IgD-negative memory B cell (primary cell): ENCODE measurements around the gene DARS1. TPM values are rescaled to one million over a fixed set of nuclear protein-coding genes. Genes with fewer than 3 reads are reported as not detected.
"Not testable (repeated sequence)": the region's sequence is repeated elsewhere in the genome, so short reads cannot be mapped to it uniquely, and the experiment has no call there.

Experiments used
- H3K27ac Mint-ChIP-seq, 3 donors: one replicate each; pipeline ENCODE4 v1.8.0; 2020 to 2022; ENCODE audit warnings: mild to moderate bottlenecking in 3 of 3, mixed read lengths in 3 of 3, moderate library complexity in 1 of 3
- H3K27me3 Mint-ChIP-seq: one replicate; pipeline ENCODE4 v1.8.0; 2021; ENCODE audit warnings: mixed read lengths
- H3K36me3 Mint-ChIP-seq: one replicate; pipeline ENCODE4 v1.8.0; 2020; ENCODE audit warnings: mild to moderate bottlenecking, mixed read lengths
- H3K4me1 Mint-ChIP-seq, 3 donors: one replicate each; pipeline ENCODE4 v1.8.0; 2020 to 2022; ENCODE audit warnings: mixed read lengths in 3 of 3, mild to moderate bottlenecking in 1 of 3
- H3K4me3 Mint-ChIP-seq, 4 donors: one replicate each; pipeline ENCODE4 v1.8.0; 2020 to 2022; ENCODE audit warnings: mild to moderate bottlenecking in 4 of 4, mixed read lengths in 4 of 4, moderate library complexity in 3 of 4
- H3K9me3 Mint-ChIP-seq, 3 donors: one replicate each; pipeline ENCODE4 v1.8.0; 2020 to 2021; ENCODE audit warnings: mixed read lengths in 3 of 3, mild to moderate bottlenecking in 1 of 3
- polyA plus RNA-seq: library from polyadenylated mRNA; unstranded; fragments of 300-500 nt; fragmentation: Illumina TruSeq; gene quantifications from one replicate; pipeline ENCODE4 v1.2.3, GENCODE V29; 2021

Gene DARS1
- polyA plus RNA-seq, 1 donor from 2014 or later: 117 TPM

DNA sequence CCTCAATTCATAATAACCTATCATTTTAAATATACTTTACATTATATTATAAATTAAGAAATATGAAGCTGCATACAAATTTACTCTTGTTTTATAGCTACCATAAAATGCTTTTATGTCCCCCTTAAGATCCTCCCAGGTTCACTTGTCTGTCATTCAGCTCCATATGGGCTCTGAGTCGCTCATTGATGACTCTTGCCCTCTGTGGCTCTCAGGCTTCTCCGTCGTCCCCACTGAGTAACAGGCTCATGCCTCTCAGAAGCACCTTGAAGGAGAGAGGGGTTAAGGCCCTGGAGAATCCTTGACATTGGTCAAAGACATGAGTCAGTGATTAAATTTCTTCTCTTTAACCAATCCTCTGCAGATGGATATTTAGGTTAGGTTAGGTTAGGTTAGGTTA, 103.0 kb downstream of the DARS1 start:
- Mint-ChIP-seq H3K36me3 (no peaks in the 10 kb centered on the region), H3K27me3 (no peaks in the 10 kb centered on the region), H3K4me3 (no peak overlapping the region), H3K4me1 (peaks cover 5 to 9% (median 6%) of the 10 kb centered on the region in 3 donors), H3K9me3 (no peaks in the 10 kb centered on the region), H3K27ac (peak overlapping the region in 1 of 3 donors; percentile 10)

DNA sequence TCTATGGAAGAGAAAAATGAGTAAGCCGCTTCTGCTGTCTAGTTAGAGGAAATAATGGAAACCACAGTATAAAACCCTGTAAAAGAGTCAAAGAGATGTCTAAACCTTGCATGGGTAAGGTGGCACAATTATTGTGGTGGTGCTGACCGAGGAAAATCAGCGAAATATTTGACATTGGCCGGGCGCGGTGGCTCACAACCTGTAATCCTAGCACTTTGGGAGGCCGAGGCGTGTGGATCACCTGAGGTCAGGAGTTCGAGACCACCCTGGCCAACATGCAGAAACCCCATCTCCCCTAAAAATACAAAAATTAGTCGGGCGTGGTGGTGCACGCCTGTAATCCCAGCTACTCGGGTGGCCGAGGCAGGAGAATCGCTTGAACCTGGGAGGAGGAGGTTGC, 108.7 kb downstream of the DARS1 start:
- peaks cover 23 to 27% (median 26%) of the 10 kb centered on the region in 3 donors for H3K4me1 Mint-ChIP-seq
- not testable (repeated sequence) for H3K36me3 Mint-ChIP-seq, H3K27me3 Mint-ChIP-seq, H3K9me3 Mint-ChIP-seq
- peak overlapping the region; percentile 92 to 99 (median 96) for H3K4me3 Mint-ChIP-seq
- H3K27ac Mint-ChIP-seq: peak overlapping the region; percentile 92 to 98 (median 97)

DNA sequence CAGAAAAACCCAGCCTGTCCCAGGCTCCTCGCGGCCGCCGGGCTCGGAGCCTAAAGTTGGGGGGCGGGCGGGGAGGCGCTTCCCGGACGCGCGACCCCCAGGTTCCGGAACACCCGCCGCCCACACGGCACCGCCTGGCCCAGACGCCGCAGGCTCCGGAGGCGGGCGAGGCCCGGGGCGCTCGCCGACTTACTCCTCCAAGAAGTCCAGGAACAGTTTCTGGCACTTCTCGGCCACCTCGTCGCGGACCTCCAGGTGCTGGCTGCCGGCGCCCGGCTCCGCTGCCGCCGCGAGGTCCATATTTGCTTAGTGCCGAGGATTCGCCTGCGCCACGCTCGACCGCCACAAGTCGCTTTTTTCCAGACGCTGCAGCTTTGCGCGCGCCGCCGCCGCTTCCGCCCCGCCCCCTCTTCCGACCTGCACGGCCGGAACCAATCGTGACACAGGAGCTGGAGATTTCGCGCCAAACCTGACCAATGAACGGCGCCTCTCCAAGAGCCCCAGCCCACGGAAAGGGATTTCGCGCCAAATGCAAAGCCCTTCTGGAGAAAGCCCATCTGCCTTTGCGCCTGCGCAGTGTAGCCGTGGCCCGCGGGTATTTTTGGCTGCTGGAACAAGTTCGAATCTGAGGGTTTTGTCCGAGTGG, 109.2 kb downstream of the DARS1 start, which contains the start of gene MCM6:
MCM6 (minus strand) TSS at position 378 of the 646 bp plus-strand sequence; CDS start at position 300, 78 bp downstream.
- Mint-ChIP-seq H3K9me3 (no peaks in the 10 kb centered on the region), H3K4me1 (peaks cover 23 to 27% (median 26%) of the 10 kb centered on the region in 3 donors), H3K27ac (peak within 1 kb of the TSS; percentile 92 to 98 (median 97)), H3K4me3 (peak within 1 kb of the TSS; percentile 92 to 99 (median 98)), H3K27me3 (no peaks in the 10 kb centered on the region), H3K36me3 (no peaks in the 10 kb centered on the region)

DNA sequence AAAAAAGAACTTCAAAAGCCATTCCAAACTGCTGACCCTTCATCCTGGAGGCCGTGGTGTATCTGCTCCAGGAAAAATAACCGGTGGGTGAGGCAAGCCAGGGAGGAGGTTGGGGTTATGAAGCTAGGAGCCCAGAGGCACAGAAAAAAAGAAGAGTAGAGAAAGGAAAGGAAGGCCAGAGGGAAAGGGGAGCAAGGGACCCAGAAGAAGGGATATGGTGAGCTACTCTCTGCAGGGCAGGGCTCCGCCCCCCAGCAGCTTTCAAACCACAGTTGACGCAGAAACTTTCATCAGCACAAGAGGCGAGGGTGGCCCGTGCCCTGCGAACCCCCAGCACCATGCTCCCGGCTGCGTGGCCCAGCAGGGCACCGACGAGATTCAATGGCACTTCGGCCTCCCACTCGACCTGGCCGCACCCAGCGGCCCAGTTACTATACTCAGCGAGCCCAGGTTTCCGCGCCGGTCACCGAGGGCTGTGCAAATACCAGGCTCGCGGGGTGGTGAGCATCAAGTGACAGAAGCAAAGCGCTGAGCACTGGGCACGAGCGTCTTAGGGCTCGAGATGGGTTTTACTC, 109.8 kb downstream of the DARS1 start:
- H3K4me1 Mint-ChIP-seq: peaks cover 23 to 27% (median 26%) of the 10 kb centered on the region in 3 donors
- no peaks in the 10 kb centered on the region for H3K9me3 Mint-ChIP-seq
- H3K27ac Mint-ChIP-seq: peak overlapping the region; percentile 91 to 97 (median 96)
- H3K4me3 Mint-ChIP-seq: peak overlapping the region; percentile 92 to 99 (median 95)
- H3K36me3 Mint-ChIP-seq: no peaks in the 10 kb centered on the region
- H3K27me3 Mint-ChIP-seq: no peaks in the 10 kb centered on the region

DNA sequence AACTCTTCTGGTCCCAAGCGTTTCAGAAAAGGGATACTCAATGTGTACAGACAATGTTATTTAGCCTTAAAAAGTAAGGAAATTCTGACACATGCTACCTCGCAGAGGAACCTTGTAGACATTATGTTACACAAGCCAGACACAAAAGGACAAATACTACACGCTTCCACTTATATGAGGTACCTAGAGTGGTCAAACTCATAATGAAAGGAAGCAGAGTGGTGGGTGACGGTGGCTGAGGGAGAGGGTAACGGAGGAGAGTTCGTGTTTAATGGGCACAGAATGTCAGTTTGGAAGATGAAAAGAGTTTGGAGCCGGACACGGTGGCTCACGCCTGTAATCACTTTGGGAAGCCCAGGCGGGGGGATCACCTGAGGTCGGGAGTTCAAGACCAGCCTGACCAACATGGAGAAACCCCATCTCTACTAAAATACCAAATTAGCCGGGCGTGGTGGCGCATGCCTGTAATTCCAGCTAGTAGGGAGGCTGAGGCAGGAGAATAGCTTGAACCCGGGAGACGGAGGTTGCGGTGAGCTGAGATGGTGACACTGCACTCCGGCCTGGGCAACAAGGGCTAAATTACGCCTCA, 110.6 kb downstream of the DARS1 start:
- Mint-ChIP-seq H3K4me3 (peak overlapping the region; percentile 92 to 99 (median 95)), H3K27ac (peak overlapping the region; percentile 6 to 97 (median 96)), H3K9me3 (no peaks in the 10 kb centered on the region), H3K36me3 (no peaks in the 10 kb centered on the region), H3K4me1 (peaks cover 23 to 27% (median 26%) of the 10 kb centered on the region in 3 donors), H3K27me3 (no peaks in the 10 kb centered on the region)

DNA sequence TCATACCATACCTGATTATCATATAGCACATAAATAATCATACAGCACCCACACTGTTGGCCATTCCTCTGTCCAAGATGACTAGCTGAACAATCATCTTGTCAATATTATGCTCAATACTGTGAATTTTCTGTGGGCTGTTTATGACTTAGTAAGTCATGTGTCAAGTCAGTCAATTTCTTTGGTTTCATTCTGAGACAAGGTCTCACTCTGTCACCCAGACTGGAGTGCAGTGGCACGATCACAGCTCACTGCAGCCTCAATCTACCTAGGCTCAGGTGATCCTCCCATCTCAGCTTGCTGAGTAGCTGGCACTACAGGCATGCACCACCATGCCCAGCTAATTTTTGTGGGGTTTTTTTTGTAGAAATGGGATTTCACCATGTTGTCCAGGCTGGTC, 114.9 kb downstream of the DARS1 start:
- no peaks in the 10 kb centered on the region for H3K27me3 Mint-ChIP-seq
- H3K27ac Mint-ChIP-seq: no peak overlapping the region
- peaks cover 11 to 17% (median 12%) of the 10 kb centered on the region in 3 donors for H3K4me1 Mint-ChIP-seq
- no peak overlapping the region for H3K4me3 Mint-ChIP-seq
- H3K36me3 Mint-ChIP-seq: peaks cover 3% of the 10 kb centered on the region
- peaks cover 0 to 3% (median 0%) of the 10 kb centered on the region in 3 donors for H3K9me3 Mint-ChIP-seq

DNA sequence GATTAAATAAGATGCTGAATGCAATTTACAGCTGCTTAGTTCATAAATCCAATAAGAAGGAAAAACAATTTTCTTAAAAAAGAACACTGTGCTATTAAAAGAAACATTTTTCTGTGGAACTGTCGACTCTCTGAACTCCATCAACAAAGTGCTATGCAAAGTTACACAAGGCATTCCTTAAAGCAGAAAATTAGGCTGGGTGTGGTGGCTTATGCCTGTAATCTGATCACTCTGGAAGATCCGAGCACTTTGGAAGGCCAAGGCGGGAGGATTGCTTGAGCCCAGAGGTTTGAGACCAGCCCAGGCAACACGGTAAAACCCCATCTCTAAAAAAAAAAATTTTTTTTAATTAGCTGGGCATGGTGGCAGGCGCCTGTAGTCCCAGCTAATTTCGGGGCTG, 122.2 kb downstream of the DARS1 start:
- H3K9me3 Mint-ChIP-seq: peaks cover 0 to 3% (median 0%) of the 10 kb centered on the region in 3 donors
- H3K27me3 Mint-ChIP-seq: no peaks in the 10 kb centered on the region
- peaks cover 7% of the 10 kb centered on the region for H3K36me3 Mint-ChIP-seq
- no peaks in the 10 kb centered on the region for H3K4me1 Mint-ChIP-seq
- no peak overlapping the region for H3K27ac Mint-ChIP-seq
- no peak overlapping the region for H3K4me3 Mint-ChIP-seq

DNA sequence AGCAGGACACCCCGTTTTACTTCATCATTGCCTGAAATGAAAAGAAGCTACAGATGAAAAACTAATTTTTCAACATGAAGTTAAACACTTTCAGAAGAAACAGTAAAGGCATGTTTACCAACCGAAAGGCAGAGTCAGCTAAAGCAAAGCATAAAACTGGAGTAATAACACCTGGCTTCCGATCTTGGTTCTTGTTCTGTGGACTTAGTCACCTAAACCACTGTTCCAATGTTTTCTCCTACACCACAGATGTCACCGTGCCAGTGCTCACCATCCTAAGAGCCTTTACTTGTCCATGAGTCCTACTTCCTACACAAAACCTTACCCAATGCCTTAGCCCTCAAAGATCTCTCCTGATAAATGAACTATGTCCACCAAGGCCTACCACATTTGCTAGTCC, 122.7 kb downstream of the DARS1 start:
- H3K36me3 Mint-ChIP-seq: peaks cover 6% of the 10 kb centered on the region
- no peaks in the 10 kb centered on the region for H3K27me3 Mint-ChIP-seq
- H3K27ac Mint-ChIP-seq: no peak overlapping the region

More for the DNA sequence above, 122.7 kb downstream of the DARS1 start:
- Mint-ChIP-seq H3K4me1 (no peaks in the 10 kb centered on the region), H3K4me3 (no peak overlapping the region), H3K9me3 (no peaks in the 10 kb centered on the region)

Other genes with a start within 250 kb of the DARS1 start
- gene UBXN4, start 243.8 kb downstream of the DARS1 start, polyA plus RNA-seq: 113 TPM
- gene LCT, start 148.4 kb downstream of the DARS1 start, polyA plus RNA-seq: not detected
- 8.2 TPM for gene MCM6, start 109.2 kb downstream of the DARS1 start, polyA plus RNA-seq
- gene CXCR4, start 132.5 kb upstream of the DARS1 start, polyA plus RNA-seq: 862 TPM